Psoas muscle (tissue), 8 donors: ENCODE results near the gene PHACTR2. TPM values are rescaled to one million over a fixed set of nuclear protein-coding genes. Genes with fewer than 3 reads are reported as not detected.

Source experiments
- ATAC-seq, 4 donors: fragments of 200-7000 bp; cut with Tn5 transposase; one replicate each; pipeline ENCODE4 v1.9.1; 2020; ENCODE audit warnings: moderate library complexity in 3 of 4, mild to moderate bottlenecking in 2 of 4
- DNase-seq, 2 donors: peaks; one replicate each; pipeline ENCODE4 v3.0.0-alpha.2; 2020
- H3K27ac ChIP-seq: fragments of 200-600 bp; one replicate; pipeline ENCODE4 v1.8.0; 2022
- H3K27me3 ChIP-seq, 3 donors: fragments of 200-600 bp in 1 of 3; one replicate each; pipeline versions ENCODE4 v1.6.1 to v1.8.0; 2013 to 2022; ENCODE audit warnings: low read length in 2 of 3, mild to moderate bottlenecking in 2 of 3, moderate library complexity in 1 of 3; ENCODE audit not compliant: insufficient read depth in 3 of 3
- H3K36me3 ChIP-seq, 2 donors: fragments of 200-600 bp in 1 of 2; one replicate each; pipeline versions ENCODE4 v1.6.1 to v1.8.0; 2013 to 2022; ENCODE audit warnings: low read depth in 1 of 2, mild to moderate bottlenecking in 1 of 2, moderate library complexity in 1 of 2; ENCODE audit not compliant: insufficient read depth in 1 of 2
- H3K4me1 ChIP-seq: fragments of 200-600 bp; one replicate; pipeline ENCODE4 v1.8.0; 2022
- H3K4me3 ChIP-seq: fragments of 200-600 bp; one replicate; pipeline ENCODE4 v1.8.0; 2022; ENCODE audit warnings: mild to moderate bottlenecking
- H3K9me3 ChIP-seq: fragments of 200-600 bp; one replicate; pipeline ENCODE4 v1.8.0; 2022
- CTCF ChIP-seq: fragments of 200-600 bp; IDR thresholded peaks from one replicate; pipeline ENCODE4 v1.8.0; 2022; ENCODE audit warnings: antibody characterized with exemption
- WGBS, 3 donors: extraction: QIAGEN DNeasy Blood & Tissue Kit; methylation state at CpG; one replicate each; pipeline versions ENCODE4 v1.1.6 to v1.1.7; 2013; 5-methylcytosine and 5-hydroxymethylcytosine counted together
- intact Hi-C, 2 donors: fragments of 100-400 bp; cut with DNase I; formaldehyde crosslinking; loops; one replicate each; pipeline versions ENCODE4 v1.11.0 to v1.14.2; 2022
- polyA plus RNA-seq, 3 donors: library from polyadenylated mRNA; stranded (reverse); fragments of 200-250 nt; gene quantifications; one replicate each; pipeline ENCODE4 v1.2.3, GENCODE V29; 2013
- total RNA-seq, 4 donors: library from RNA; stranded (reverse); fragmentation: NEBNext Ultra II Directional in 2 of 4; extraction: Animal tissue kit (Norgen Biotek cat#: 25700) in 2 of 4; gene quantifications; one replicate each; pipeline versions ENCODE4 v1.2.1 to v1.2.4, GENCODE V29; 2021 to 2023
- donor health status: healthy with polysubstance abuse.
- donor health status: DM: no; HTN: no; CAD: no; lungs with moderate emphysema.
- donor health status: Bipolar disorder and iron deficiency.
- donor health status: healthy.
- donor health status: DM: yes; HTN: yes; CAD: no.
- donor health status: DM: no; HTN: no; CAD: no.
- donor health status: DM: no; HTN: no; CAD: no.
- donor health status: DM: yes; HTN: yes; CAD: no.

The PHACTR2 gene
- total and polyA plus RNA-seq, 7 donors: 3.4 to 48.8 (median 30.0) TPM

- Histone ChIP-seq H3K36me3 (peaks cover 3 to 44% of the 10 kb centered on the region in 2 donors), H3K9me3 (no peaks in the 10 kb centered on the region), H3K27ac (no peak overlapping the region), H3K4me3 (no peak overlapping the region), H3K4me1 (no peaks in the 10 kb centered on the region), H3K27me3 (no peaks in the 10 kb centered on the region)
- DNase-seq: no peak
- 97 to 98% (median 97%) methylated on average over 1 of the region's 1 CpG for WGBS, 3 donors
- TF ChIP-seq CTCF: no peak
- no peak for ATAC-seq
- intact Hi-C loops: no loop called here
These were observed 88.4 kb downstream of the PHACTR2 start for GRCh38 chr6:143766185-143766553.

- no peak for TF ChIP-seq CTCF
- H3K4me3 ChIP-seq: no peak overlapping the region
- no peaks in the 10 kb centered on the region for H3K27me3 ChIP-seq
- intact Hi-C loops: no loop called here
- no peak overlapping the region for H3K27ac ChIP-seq
- peaks cover 3 to 49% of the 10 kb centered on the region in 2 donors for H3K36me3 ChIP-seq
- 90 to 99% (median 90%) methylated on average over 2 of the region's 2 CpGs for WGBS, 3 donors
- H3K9me3 ChIP-seq: no peaks in the 10 kb centered on the region
- ATAC-seq: no peak
- H3K4me1 ChIP-seq: no peaks in the 10 kb centered on the region
- no peak for DNase-seq
These were observed 89.7 kb downstream of the PHACTR2 start for GRCh38 chr6:143767433-143767832.

- TF ChIP-seq CTCF: no peak
- peaks cover 0 to 44% of the 10 kb centered on the region in 2 donors for H3K36me3 ChIP-seq
- no peaks in the 10 kb centered on the region for H3K9me3 ChIP-seq
- H3K27ac ChIP-seq: no peak overlapping the region
- 67 to 81% (median 74%) methylated on average over 16 of the region's 16 CpGs for whole genome bisulfite sequencing, 3 donors
- H3K27me3 ChIP-seq: no peaks in the 10 kb centered on the region
- no peak for ATAC-seq
- H3K4me1 ChIP-seq: peaks cover 16% of the 10 kb centered on the region
- no peak overlapping the region for H3K4me3 ChIP-seq
- intact Hi-C loops: no loop called here
- DNase-seq: no peak
These were observed 94.6 kb downstream of the PHACTR2 start for GRCh38 chr6:143772116-143773086.

GRCh38 chr6:143773506-143774150 is 95.9 kb downstream of the PHACTR2 start:
- 10 to 12% (median 11%) methylated on average over 5 of the region's 5 CpGs for WGBS, 3 donors
- intact Hi-C loops: no loop called here
- H3K36me3 ChIP-seq: peaks cover 2 to 44% of the 10 kb centered on the region in 2 donors
- H3K4me1 ChIP-seq: peaks cover 16% of the 10 kb centered on the region
- no peaks in the 10 kb centered on the region for H3K9me3 ChIP-seq
- peak in 1 of 4 donors; percentile 60 for ATAC-seq
- TF ChIP-seq CTCF: no peak
- peak overlapping the region; percentile 5 for H3K27ac ChIP-seq
- no peak for DNase-seq
- H3K27me3 ChIP-seq: no peaks in the 10 kb centered on the region
- no peak overlapping the region for H3K4me3 ChIP-seq
